NCI-H748 (cell line): Measurements from ENCODE around the gene KANK2.

Experiments
- DNase-seq: peaks from one replicate; lab custom pipeline; 2025; ENCODE audit not compliant: unreplicated experiment; lab: John Stamatoyannopoulos, UW

KANK2 gene

DNA sequence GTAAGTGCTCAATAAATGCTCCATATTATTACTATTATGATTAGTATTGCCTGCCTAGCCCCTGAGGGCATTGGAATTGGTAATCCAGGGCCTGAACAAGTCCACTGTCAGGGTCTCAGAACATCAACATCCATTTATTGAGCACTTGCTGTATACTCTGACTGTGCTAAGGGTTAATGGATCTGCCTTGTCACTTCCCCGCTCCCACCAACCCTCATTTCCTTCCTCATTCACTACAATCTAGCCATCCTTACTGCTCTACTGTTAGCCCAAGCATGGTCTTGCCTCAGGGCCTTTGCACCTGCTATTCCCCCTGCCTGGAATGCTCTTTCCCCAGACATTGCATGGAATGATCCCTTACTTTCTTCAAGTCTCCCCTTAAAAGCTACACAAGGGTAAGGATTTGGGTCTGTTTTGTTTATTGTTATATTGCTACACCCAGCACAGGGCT lies 29.4 kb upstream of the KANK2 start:
- no peak for DNase-seq

DNA sequence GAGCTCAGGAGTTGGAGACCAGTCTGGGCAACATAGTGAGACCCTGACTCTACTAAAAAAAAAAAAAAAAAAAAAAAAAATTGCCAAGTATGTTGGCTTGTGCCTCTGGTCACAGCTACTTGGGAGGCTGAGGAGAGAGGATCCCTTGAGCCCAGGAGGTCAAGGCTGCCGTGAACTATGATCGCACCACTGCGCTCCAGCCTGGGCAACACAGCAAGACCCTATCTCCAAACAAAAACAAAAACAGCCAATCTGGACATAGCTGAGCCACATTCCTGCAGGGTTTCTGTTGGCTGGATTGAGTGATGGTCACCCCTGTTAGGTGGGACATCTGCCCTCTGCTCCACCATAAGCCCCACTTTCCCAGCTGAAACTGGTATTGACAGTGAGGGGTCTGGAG lies 28.5 kb upstream of the KANK2 start:
- no peak for DNase-seq

DNA sequence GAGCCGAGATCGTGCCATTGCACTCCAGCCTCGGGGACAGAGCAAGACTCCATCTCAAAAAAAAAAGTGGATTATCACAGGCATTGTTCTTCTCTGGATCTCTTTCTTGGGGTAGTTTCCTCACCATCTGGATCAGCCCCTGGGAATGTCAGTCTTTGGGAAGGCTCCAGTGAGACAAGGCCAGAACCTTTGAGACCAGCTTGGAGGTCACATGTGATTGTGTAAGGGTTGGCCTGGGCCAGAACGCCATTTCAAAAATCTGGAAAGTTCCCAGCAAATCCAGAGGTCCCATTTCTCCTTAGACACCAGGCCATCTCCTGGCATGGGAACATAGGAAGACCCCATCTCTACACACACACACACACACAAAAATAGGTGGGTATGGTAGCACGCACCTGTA lies 27.8 kb upstream of the KANK2 start:
- no peak for DNase-seq

DNA sequence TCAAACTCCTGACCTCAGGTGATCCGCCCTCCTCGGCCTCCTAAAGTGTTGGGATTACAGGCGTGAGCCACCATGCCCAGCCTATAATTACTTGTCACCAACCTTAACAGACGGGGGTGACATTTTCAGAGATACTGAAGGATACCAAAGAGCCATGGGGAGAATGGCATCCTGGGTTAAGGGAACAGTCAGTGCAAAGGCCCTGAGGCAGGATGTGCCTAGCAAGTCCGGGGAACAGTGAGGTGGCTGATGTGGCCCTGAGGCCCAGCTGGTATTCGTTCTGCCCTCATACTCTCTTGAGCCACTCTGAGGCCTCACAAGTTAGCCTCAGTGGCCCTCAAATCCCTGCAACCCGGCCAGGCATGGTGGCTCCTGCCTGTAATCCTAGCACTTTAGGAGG lies 27.1 kb upstream of the KANK2 start:
- no peak for DNase-seq

DNA sequence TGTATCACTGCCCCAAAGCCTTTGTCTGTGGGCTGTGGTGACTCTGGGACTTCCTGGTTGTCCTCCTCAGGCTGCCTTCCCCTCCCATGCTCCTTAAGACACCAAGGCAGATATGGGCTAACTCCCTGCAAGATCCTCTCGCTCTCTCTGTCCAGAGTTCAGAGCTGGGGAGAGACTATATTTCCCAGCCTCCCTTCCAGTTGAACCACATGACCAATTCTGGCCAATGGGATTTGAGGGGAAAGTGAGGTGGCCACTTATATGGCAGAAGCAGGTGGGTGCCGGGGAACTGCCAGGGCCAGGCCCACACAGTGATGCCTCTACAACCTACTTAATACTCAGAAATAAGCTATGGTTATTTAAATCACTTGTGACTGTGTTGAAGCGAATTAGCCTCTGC lies 25.9 kb upstream of the KANK2 start:
- DNase-seq: no peak

DNA sequence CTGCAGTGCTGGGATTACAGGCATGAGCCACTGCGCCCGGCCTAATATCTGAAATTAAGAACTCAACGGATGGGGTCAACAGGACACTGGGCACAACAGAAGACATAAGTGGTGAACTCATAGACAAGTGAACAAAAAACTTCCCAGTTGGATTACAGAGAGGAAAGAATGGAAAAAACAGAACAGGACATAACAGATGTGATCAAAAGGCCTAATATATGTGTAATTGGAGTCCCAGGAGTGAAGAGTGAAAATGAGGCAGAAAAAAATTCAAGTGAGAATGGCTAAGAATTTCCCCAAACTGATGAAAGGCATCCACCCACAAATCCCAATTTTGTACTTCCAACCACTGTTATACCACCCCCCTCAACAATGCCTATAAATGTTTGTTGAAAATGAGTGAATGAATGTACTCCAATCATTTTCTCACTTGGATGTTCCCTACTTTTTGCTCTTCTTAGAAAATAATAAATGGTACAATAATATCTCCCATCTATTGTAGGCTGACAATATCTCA lies 23.8 kb upstream of the KANK2 start:
- no peak for DNase-seq

DNA sequence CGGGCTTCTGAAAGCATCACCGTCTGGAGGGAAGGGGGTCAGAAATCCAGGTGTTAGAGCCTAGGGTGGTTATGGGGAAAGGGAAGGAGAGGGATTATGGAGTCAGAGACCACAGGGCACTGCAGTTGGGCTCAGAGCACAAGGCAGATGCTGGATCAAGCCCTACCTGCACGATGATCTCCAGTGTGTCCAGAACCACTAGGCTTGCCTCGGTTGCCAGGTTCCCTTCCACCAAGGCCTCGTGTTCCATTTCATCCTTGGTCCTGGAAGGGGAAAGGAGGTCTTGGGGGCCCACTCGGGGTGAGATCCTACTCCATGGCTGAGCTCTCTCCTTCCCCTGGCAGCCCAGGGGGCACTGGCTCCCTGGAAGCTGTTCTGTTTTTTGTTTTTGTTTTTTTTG lies 17.0 kb upstream of the KANK2 start:
- DNase-seq: no peak

DNA sequence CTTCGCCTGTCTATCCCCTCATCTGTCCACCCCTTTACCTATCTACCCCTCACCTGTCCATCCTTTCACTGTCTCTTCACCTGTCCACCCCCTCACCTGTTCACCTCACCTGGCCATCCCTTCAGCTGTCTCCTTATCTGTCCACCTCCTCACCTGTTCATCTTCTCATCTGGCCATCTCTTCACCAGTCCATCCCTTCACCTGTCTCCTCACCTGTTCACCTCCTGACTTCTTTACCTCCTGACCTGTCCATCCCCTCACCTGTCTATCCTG lies 13.2 kb upstream of the KANK2 start:
- DNase-seq: no peak

DNA sequence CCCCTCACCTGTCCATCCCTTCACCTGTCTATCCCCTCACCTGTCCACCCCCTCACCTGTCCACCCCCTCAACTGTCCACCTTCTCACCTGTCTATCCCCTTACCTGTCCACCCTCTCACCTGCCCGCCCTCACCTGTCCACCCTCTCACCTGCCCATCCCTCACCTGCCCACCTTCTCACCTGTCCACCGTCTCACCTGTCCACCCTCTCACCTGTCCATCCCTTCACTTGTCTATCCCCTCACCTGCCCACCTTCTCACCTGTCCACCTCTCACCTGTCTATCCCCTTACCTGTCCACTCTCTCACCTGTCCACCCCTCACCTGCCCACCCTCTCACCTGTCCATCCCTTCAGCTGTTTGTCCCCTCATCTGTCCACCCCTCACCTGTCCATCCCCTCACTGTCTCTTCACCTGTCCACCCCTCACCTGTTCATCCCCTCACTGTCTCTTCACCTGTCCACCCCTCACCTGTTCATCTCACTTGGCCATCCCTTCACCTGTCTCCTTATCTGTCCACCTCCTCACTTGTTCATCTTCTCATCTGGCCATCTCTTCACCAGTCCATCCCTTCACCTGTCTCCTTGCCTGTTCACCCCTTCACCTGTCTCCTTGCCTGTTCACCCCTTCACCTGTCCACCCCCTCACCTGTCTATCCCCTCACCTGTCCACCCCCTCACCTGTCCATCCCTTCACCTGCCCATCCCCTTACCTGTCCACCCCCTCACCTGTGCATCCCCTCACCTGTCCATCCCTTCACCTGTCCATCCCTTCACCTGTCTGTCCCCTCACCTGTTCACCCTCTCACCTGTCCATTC lies 12.7 kb upstream of the KANK2 start:
- no peak for DNase-seq

DNA sequence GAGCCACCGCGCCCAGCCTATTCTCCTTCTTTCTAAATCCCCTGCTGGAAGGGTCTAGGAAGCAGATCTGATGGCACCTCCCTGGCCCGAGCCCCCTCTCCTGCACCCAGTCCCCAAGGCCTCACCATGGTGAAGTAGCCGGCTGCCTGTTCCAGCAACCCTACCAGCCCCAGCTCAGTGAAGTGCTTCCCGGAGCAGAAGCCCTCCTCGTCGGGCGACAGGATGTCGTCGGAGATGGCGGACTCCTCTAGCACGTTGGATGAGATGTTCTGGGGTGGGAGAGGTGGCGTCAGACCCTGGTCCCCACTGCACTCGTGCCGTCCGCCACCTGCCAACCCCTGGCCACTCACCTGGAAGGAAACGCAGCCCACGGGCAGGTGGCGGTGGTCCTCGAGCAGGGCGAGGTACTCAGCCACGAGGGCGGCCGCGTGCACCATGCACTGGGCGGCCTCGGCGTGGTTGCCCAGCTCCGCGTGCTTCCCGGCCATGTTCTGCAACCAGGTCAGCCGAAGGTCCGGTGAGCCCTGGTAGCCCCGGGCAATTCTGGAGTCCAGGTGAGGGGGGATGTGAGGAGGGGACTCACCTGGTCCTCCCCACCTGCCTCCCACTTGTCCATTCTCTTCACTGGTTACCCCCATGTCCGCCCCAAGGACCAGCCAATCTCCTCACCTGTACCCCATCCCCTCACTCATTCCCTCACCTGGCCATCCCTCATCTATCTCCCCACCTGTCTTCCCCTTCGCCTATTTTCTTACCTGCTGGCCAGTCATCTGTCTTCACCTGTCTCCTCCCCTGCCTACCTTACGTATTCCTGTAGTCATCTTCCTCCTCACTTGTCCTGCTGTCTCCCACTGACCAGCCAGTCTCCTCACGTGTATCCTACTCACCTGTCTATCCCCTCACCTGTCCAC lies 11.5 kb upstream of the KANK2 start:
- no peak for DNase-seq

DNA sequence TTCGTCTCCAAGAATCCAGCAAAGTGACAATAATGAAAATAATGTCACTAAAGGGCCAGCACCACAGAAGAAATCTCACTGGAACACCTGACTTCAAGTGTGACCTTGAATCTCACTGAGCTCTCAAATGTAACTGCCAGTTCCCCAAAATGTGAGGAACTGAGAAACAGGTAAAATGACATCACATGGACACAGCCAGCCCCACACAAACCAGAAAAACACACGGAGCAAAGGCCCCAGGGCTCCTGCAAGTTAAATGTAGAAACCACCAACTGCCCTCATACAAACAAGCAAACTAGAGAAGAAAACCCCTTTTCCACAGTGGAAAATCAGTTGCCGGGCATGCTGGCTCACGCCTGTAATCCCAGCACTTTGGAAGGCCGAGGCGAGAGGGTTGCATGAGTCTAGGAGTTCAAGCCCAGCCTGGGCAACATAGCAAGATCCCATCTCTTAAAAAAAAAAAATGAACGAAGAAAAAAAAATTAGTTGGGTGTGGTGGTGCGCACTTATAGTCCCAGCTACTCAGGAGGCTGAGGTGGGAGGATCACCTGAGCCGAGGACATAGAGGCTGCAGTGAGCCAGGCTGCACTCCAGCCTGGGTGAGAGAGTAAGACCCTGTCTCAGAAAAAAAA lies 8.7 kb upstream of the KANK2 start:
- DNase-seq: no peak

DNA sequence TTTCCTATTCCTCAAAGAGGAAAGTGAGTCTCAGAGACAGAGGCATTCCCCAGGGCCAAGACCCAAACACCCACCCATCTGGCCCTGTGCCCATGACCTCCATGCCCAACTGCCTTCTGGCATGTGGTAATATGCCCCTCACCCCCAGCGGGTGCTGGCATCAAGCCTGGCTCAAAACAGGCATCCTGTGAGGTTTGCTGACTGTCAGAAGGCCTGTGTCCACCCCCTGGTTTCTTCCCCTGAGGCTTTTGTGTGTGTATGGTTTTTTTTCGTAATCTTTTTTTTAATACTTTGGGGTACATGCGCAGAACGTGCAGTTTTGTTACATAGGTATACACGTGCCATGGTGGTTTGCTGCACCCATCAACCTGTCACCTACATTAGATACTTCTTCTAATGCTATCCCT lies 7.6 kb upstream of the KANK2 start:
- DNase-seq: no peak

DNA sequence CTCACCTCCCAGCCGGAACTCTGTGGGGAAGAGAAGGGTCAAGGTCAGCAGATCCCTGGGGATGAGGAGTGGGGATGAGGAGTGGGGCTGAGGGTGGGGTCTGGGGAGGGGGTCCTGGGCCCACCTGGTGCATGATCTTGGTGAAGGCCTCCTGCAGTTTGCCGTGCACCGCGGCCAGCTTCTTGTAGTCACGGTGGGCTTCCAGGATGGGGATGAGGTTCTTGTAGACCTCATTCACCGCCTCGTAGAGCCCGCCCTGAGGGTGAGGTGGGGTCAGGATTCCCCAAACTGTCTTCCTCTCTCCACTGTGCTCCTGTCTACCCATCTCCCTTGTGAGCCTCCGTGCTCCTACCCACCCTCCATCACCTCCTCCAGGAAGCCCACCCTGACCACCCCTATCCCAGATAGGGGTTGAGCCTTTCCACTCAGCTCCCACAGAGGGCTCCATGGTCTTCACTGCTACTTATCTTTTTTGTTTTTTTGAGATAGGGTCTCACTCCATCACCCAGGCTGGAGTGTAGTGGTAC lies 6.8 kb upstream of the KANK2 start:
- DNase-seq: no peak

DNA sequence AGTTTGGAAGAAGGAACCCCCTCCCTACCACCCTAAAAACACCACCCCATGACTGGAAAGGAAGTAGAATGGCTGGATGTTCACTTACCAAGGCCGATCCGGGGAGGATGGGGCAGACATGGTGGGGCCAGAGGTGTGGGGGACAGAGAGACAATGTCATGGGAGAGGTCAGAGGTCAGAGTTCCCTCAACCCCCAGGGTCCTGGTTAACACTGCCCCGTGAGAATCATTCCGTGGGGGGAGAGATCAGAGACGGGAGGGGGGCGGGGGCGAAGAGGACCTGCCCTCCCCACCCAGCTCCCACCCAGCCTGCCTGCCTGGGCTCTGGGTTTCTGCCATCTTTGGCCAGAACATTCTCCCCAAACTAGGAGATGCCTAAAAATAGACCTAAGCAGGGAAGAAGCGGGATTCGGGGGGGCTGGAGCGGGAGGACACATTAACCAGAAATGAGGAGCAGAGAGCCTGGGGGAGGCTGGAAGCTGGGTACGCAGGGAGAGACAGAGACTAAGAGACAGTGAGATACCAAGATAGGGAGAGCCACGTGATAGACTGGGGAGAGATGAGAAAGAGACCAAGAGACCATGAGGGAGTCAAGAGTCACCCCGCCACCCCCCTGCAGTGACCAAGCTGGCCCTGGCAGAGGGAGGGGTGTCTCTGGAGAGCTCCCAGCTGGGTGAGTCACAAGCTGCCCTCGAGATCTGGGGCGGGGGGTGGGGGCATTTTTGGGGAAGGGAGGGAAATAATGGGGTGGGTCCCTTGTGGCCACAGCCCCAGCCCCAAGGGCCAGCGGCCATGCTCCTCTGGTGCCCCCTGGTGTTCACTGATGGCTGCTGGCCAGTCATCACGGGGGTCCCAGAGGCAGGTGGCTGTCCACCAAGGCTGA lies 6.1 kb upstream of the KANK2 start:
- DNase-seq: peak; percentile 35

DNA sequence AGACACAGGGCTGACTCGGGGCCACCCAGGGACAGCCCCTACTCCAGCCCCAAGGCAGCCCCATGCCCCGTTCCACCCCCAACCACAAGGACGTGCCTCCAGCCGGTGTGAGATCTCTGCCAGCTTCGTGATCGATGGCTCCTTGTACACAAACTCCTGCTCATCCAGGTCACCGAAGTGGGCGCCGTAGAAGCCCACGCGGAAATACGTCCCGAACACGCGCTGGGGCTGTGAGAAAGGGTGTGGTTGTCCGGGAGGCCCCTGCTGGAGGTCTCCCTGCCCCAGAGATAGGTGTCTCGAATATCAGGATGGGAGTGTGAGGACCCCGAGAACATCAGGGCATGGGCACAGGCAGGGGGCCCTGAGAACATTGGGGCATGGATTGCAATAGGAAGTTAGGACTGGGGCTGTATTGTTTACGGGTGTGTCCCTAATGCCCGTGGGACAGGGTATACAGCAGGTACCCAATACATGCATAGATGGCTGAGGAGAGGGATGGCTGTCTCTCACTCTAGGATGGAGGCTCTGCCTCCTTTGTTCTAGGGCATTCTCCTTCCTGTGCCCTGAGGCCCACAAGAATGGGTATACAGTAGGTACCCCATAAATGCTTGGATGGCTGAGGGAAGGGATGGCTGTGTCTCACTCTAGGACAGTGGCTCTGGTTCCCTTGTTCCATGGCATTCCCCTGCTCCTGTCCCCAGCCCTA lies 5.3 kb upstream of the KANK2 start:
- DNase-seq: no peak

DNA sequence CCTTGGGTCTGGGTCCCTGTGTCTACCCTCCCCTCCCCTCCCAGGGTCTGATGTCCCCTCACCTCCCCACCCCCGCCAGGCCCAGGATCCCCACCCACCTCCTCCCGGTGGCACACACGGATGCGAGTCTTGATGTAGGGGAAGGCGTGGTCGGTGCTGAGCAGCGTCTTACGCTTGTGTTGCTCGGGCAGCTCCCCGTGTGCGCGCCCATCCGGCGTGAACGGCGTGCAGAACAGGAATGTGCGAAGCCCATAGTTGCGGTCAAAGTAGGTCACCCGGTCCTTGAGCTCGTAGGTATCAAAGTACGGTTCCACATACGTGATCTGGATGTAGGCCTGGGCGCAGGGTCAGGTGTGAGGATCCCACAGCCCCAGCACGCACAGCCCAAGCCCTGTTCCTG lies 4.4 kb upstream of the KANK2 start:
- DNase-seq: no peak

DNA sequence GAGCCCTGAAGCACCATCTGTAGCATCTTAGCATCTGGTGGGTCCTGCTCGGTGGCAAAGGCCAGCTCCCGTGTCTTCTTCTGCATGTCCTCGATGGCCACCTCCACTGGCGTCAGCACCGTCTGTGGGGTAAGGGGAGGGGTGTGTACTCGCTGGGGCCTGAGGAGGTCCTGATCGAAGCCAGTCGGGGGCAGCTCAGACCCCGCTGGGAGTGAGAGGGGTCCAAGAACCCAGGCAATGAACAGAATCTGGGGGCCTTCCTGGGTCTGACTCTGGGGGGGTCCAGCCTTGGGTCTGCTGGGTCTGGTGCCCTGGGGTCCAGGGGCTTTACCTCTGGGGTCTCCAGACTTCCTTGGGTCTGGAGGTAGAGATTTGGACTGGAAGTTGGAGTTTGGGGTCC lies 3.6 kb upstream of the KANK2 start:
- no peak for DNase-seq

DNA sequence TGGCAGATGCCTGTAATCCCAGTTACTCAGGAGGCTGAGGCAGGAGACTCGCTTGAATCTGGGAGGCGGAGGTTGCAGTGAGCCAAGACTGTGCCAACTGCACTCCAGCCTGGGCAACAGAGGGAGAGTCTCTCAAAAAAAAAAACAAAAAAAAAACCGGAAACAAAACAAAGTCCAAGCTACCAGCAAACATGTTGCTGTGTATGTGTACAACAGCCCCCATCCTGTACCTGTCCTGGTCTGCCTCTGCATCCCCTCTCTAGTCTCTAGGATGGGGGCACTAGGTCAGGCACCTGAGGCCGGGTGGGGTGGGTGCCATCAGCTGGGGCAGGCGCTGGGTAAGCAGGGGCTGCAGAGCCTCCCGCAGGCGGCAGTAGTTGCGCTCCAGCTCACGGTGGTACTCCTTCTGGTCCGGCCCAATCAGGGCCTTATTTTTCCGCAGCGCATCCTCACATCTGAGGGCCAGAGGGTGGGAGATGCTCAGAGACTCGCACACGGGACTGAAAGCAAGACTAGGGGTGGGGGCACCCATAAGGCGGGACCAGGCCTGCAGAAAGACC lies 2.8 kb upstream of the KANK2 start:
- no peak for DNase-seq

DNA sequence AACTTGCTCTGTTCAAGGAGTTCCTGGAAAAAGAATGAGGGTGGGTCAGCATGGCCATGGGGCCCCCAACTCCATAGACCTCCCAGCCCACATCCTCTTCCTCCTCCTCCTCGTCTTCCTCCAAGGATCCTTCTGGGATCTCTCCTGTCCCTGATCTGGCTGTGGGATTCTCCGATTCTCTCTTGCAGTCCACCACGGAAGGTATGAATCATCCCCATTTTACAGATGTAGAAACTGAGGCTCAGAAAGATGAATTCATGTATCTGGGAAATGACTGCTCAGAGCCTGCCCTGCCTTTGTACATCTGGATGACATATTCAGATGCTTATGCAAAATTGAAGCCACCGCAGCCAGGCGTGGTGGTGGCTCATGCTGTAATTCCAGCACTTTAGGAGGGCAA lies 2.2 kb upstream of the KANK2 start:
- DNase-seq: no peak
